GM12891 (cell line): ENCODE measurements around the gene VGF.

ENCODE experiments used
- PAX5 ChIP-seq: IDR thresholded peaks from 2 replicates; pipeline ENCODE4 v1.6.1; 2011; ENCODE audit warnings: low read length, moderate library complexity, mild to moderate bottlenecking; ENCODE audit not compliant: insufficient read depth, severe bottlenecking
- POLR2A ChIP-seq: IDR thresholded peaks from 2 replicates; pipeline ENCODE4 v1.6.1; 2011; ENCODE audit warnings: low read depth, low read length, control low read depth
- POLR2AphosphoS5 ChIP-seq: IDR thresholded peaks from 2 replicates; pipeline ENCODE4 v1.6.1; 2011; ENCODE audit warnings: low read depth, low read length, control low read depth
- POU2F2 ChIP-seq: IDR thresholded peaks from 2 replicates; pipeline ENCODE4 v1.6.1; 2011; ENCODE audit warnings: low read depth, mild to moderate bottlenecking, control low read depth, low read length, moderate library complexity
- TAF1 ChIP-seq: IDR thresholded peaks from 2 replicates; pipeline ENCODE4 v1.6.1; 2011; ENCODE audit warnings: low read depth, low read length, control low read depth

GRCh38 chr7:101171442-101171837, 6.1 kb upstream of the VGF start:
- TF ChIP-seq POLR2A: no peak
- no peak for TF ChIP-seq TAF1
- TF ChIP-seq POLR2AphosphoS5: no peak
- TF ChIP-seq POU2F2: no peak
- no peak for TF ChIP-seq PAX5
